Keratinocyte (primary cell): Measurements from ENCODE around the gene ANKS1B. TPM values are rescaled to one million over a fixed set of nuclear protein-coding genes. Genes with fewer than 3 reads are reported as not detected.
A peak's percentile ranks its signal among the peaks of the same experiment; 100 is the strongest.

Source experiments
- DNase-seq: peaks from one replicate; pipeline ENCODE4 v3.0.0-alpha.2; 2011; ENCODE audit warnings: low read depth, missing footprints, low spot score
- FAIRE-seq: peaks from 2 replicates; lab custom pipeline; 2011; peaks lifted over from hg19 to GRCh38; lab: Jason Lieb, UNC
- H2AFZ ChIP-seq: 2 replicates; pipeline ENCODE4 v1.6.0; 2012; ENCODE audit warnings: low read length, control low read depth, inconsistent platforms; ENCODE audit not compliant: control insufficient read depth
- H3K27ac ChIP-seq: 2 replicates; pipeline ENCODE4 v1.5.1; 2011; ENCODE audit warnings: low read length; ENCODE audit not compliant: control insufficient read depth, insufficient read depth
- H3K27me3 ChIP-seq: 3 replicates; pipeline ENCODE4 v1.6.0; 2011; ENCODE audit warnings: low read length; ENCODE audit not compliant: control insufficient read depth, insufficient read depth; ENCODE audit errors: extremely low read depth
- H3K36me3 ChIP-seq, 2 experiments: 2 replicates in 1 of 2; 3 replicates in 1 of 2; pipeline ENCODE4 v1.5.1; 2011; ENCODE audit warnings: low read length in 2 of 2, mild to moderate bottlenecking in 1 of 2; ENCODE audit not compliant: control insufficient read depth in 2 of 2, insufficient read depth in 2 of 2; ENCODE audit errors: extremely low read depth in 1 of 2
- H3K4me1 ChIP-seq: 3 replicates; pipeline ENCODE4 v1.5.1; 2011; ENCODE audit warnings: low read length; ENCODE audit not compliant: control insufficient read depth, insufficient read depth; ENCODE audit errors: extremely low read depth
- H3K4me2 ChIP-seq: 3 replicates; pipeline ENCODE4 v1.6.0; 2011; ENCODE audit warnings: low read depth, low read length; ENCODE audit not compliant: control insufficient read depth, insufficient read depth; ENCODE audit errors: extremely low read depth
- H3K4me3 ChIP-seq, 3 experiments: fragments of 200-600 bp in 1 of 3; sonication (generic) in 1 of 3; 2 replicates in 2 of 3; 3 replicates in 1 of 3; pipeline ENCODE4 v1.5.1; 2011 to 2016; ENCODE audit warnings: low read length in 3 of 3, mild to moderate bottlenecking in 3 of 3, control low read depth in 2 of 3, inconsistent platforms in 1 of 3, low read depth in 1 of 3, mixed read lengths in 1 of 3, mixed run types in 1 of 3, moderate library complexity in 1 of 3; ENCODE audit not compliant: control insufficient read depth in 2 of 3, insufficient read depth in 2 of 3; ENCODE audit errors: extremely low read depth in 1 of 3
- H3K79me2 ChIP-seq: 2 replicates; pipeline ENCODE4 v1.6.0; 2012; ENCODE audit warnings: low read length; ENCODE audit not compliant: control insufficient read depth, insufficient read depth
- H3K9ac ChIP-seq: 3 replicates; pipeline ENCODE4 v1.6.0; 2011; ENCODE audit warnings: low read length; ENCODE audit not compliant: control insufficient read depth, insufficient read depth; ENCODE audit errors: extremely low read depth
- H3K9me1 ChIP-seq: 3 replicates; pipeline ENCODE4 v1.6.0; 2011; ENCODE audit warnings: low read length; ENCODE audit not compliant: control insufficient read depth, insufficient read depth; ENCODE audit errors: extremely low read depth
- H3K9me3 ChIP-seq: 2 replicates; pipeline ENCODE4 v1.5.1; 2012; ENCODE audit warnings: low read depth, low read length; ENCODE audit not compliant: control insufficient read depth
- H4K20me1 ChIP-seq: 3 replicates; pipeline ENCODE4 v1.6.0; 2011; ENCODE audit warnings: low read length; ENCODE audit not compliant: control insufficient read depth, insufficient read depth; ENCODE audit errors: extremely low read depth
- EZH2 ChIP-seq: IDR thresholded peaks from one replicate; pipeline ENCODE4 v1.6.1; 2012; ENCODE audit warnings: inconsistent platforms, mild to moderate bottlenecking, low read length, moderate library complexity
- dilution Hi-C: fragments of 300-500 bp; cut with MboI; formaldehyde crosslinking; loops from one replicate; pipeline ENCODE4 v1.7.0; 2020; ENCODE audit warnings: low sequenced_read_pairs; ENCODE audit not compliant: extremely low pct_ligation_motif_present
- polyA plus RNA-seq, 5 experiments: library from polyadenylated mRNA; depleted of rRNA in 3 of 5; stranded (reverse) in 3 of 5; stranded (forward) in 1 of 5; unstranded in 1 of 5; fragments of >200 nt; gene quantifications; 1 replicate in 1 of 5; 2 replicates in 3 of 5; 3 replicates in 1 of 5; pipeline versions ENCODE4 v1.2.1 to v1.2.3, GENCODE V29; 2011 to 2012; ENCODE audit warnings: missing spikeins in 2 of 5, low read depth in 1 of 5, low replicate concordance in 1 of 5
- TF ChIP-seq, protein P1 (sequence below), 3 experiments: IDR thresholded peaks in 1 of 3; conservative IDR thresholded peaks in 1 of 3; optimal IDR thresholded peaks in 1 of 3; 2 replicates in 2 of 3; 3 replicates in 1 of 3; pipeline versions ENCODE3 to v1.5.1; 2011; ENCODE audit warnings: low read length in 3 of 3, mild to moderate bottlenecking in 3 of 3, moderate library complexity in 2 of 3, control low read depth in 1 of 3, inconsistent platforms in 1 of 3; ENCODE audit not compliant: insufficient read depth in 2 of 3; ENCODE audit errors: extremely low read depth in 1 of 3

The ANKS1B gene
- polyA plus RNA-seq, 1 donor (not counting 4 experiments of a cell fraction or from before 2014, with no cell fraction given) = not detected

DNA sequence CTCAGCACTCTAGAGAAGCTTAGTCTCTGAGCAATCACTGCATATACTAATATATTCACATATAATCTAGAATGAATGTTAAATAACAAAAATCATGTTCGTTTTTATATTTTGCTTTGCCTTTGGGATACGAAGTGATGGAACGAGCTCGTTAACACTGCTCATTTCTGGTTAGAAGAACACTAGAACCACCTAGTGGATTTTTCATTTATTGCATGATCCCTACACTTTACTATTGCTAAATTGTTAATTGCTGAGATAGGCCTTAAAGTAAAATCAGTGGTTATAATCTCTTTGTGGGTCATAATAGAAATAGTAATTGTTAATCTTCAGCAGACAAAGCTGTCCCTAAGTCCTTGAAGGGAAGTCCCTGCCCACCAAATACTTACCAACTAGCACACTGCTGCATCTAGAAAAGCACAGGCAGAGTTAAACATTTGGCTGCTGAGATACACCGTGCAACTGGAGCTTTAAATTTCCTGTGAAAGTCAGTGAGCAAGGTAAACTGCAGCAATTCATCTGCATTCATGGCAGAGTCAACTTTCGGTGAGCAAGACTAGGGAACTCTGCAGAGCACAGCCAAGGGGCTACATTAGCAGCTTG, 985.9 kb downstream of the ANKS1B start:
- Histone ChIP-seq H3K9me1 (no peaks in the 10 kb centered on the region), H2AFZ (no peak overlapping the region), H3K79me2 (no peaks in the 10 kb centered on the region), H3K4me2 (no peak overlapping the region), H3K9ac (no peak overlapping the region), H3K9me3 (no peaks in the 10 kb centered on the region), H3K27me3 (no peaks in the 10 kb centered on the region), H4K20me1 (no peaks in the 10 kb centered on the region), H3K4me3 (no peak overlapping the region), H3K27ac (no peak overlapping the region), H3K4me1 (no peaks in the 10 kb centered on the region), H3K36me3 (no peaks in the 10 kb centered on the region)
- dilution Hi-C loops = no loop called here
- DNase-seq (no peak), FAIRE-seq (peak; percentile 82)
- TF ChIP-seq, protein P1, sequence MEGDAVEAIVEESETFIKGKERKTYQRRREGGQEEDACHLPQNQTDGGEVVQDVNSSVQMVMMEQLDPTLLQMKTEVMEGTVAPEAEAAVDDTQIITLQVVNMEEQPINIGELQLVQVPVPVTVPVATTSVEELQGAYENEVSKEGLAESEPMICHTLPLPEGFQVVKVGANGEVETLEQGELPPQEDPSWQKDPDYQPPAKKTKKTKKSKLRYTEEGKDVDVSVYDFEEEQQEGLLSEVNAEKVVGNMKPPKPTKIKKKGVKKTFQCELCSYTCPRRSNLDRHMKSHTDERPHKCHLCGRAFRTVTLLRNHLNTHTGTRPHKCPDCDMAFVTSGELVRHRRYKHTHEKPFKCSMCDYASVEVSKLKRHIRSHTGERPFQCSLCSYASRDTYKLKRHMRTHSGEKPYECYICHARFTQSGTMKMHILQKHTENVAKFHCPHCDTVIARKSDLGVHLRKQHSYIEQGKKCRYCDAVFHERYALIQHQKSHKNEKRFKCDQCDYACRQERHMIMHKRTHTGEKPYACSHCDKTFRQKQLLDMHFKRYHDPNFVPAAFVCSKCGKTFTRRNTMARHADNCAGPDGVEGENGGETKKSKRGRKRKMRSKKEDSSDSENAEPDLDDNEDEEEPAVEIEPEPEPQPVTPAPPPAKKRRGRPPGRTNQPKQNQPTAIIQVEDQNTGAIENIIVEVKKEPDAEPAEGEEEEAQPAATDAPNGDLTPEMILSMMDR (optimal IDR thresholded peaks at IDR 0.05 in 1 of 3, IDR thresholded peaks at IDR 0.05 in 1 of 3, conservative IDR thresholded peaks at IDR 0.05 in 1 of 3; ENCODE audit: extremely low read depth in 1 of 3, insufficient read depth in 2 of 3, low read length in 3 of 3) = peak in 2 of 3 experiments; percentile 56 to 58
- no peak for TF ChIP-seq EZH2

DNA sequence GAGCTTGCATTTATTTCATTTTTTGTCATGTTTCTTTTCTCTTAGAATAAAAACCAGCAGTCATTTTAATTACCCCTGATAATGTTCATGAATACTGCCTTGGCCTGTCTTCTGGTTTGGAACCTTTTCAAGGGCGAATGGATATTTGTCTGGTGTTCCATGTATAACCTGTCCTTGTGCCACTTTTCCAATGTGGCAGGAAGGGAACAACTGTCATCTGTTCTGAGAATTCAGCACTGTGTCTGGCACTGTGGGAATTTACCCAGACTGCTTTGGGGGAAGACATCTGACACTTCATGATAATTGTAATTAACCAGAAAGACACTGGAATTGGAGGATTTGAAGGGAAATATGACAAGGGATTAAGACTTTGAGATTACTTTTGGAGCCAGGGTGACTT, 986.8 kb downstream of the ANKS1B start:
- Histone ChIP-seq H3K9ac (no peak overlapping the region), H3K36me3 (no peaks in the 10 kb centered on the region), H3K79me2 (no peaks in the 10 kb centered on the region), H3K4me2 (no peak overlapping the region), H4K20me1 (no peaks in the 10 kb centered on the region), H3K4me1 (no peaks in the 10 kb centered on the region), H3K4me3 (no peak overlapping the region), H2AFZ (no peak overlapping the region), H3K27ac (no peak overlapping the region), H3K9me1 (no peaks in the 10 kb centered on the region), H3K27me3 (no peaks in the 10 kb centered on the region), H3K9me3 (no peaks in the 10 kb centered on the region)
- TF ChIP-seq, protein P1 (optimal IDR thresholded peaks at IDR 0.05 in 1 of 3, IDR thresholded peaks at IDR 0.05 in 1 of 3, conservative IDR thresholded peaks at IDR 0.05 in 1 of 3; ENCODE audit: extremely low read depth in 1 of 3, insufficient read depth in 2 of 3, low read length in 3 of 3) = no peak
- no peak for TF ChIP-seq EZH2
- dilution Hi-C loops = no loop called here
- no peak for DNase-seq
- FAIRE-seq = no peak
